ENCODE data around the gene USP13.
"Not testable (repeated sequence)": the region's sequence is repeated elsewhere in the genome, so short reads cannot be mapped to it uniquely, and the experiment has no call there.

USP13 gene

DNA sequence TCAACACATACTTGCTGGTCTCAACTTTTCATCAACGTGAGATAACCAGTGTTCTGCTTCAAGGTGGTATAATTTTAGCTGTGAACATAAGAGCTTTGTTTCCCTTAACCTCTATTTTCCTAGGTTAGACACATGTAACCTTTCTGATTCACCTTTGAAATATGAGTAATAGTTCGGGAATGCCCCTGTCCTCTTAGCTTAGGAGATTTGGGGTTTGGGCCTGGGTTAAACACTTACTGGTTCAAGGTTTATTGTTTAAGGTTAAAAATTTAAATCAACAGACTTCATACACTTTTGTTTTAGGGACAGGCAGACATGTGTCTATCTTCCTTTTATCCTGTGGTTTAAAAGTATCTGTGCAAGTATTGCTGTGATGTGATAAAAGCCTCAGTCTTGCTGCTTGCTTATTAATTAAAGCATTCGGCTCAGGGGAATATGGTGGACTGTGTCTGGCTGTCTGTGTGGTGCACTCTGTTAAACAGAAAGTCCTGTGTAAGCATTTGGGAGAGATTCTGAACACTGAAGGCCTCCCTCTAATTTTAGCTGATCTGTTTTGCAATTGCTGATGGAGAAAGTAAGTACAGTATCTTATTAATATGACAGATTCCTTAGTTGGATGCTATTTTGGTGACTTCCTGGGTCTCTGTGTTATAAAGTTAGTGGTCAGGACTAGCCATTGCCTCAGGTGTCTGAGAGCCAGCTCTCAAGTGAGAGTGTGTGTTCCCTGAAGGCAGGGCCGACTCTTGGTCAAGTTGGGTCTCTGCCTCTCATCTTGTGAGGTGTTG lies 81.8 kb downstream of the USP13 start:
- DNase-seq (ENCODE audit: low read depth): no peak

- no peak for DNase-seq (ENCODE audit: low read depth)
Measured at GRCh38 chr3:179735321-179735720, 82.5 kb downstream of the USP13 start.

- no peak for DNase-seq (ENCODE audit: low read depth)
Measured at GRCh38 chr3:179738998-179739397, 86.2 kb downstream of the USP13 start.

DNA sequence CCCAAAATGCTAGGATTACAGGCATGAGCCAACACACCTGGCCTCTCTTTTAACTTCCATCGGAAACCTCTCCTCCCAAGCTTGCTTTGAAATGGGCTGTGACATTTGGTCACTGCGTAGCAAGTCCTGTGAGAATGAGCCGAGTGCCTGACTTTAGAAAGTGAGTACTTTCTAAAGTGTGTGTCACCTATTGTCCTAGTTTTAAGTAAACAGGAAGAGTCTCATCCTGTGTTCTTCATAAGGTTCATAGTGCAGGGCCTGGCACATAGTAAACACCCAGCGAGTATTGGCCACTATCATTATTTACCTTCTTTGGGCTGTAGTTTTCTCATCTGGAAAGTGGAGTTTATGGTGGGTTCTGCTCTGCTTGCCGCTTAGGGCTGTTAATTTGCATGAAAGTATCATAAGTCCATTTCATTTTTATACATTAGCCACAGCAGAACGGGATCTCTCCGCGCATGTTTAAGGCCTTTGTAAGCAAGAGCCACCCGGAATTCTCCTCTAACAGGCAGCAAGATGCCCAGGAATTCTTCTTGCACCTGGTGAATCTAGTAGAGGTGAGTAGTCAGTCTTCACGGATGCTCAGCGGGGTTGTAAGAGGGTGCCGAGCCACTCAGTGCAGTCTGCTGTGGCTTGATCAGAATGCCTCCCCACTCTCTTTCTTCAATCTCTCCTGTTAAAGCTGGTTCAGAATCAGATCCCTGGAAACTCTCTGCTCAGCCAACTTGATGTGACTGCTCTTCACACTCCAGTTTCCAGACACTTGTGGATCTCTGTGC lies 87.2 kb downstream of the USP13 start:
- DNase-seq (ENCODE audit: low read depth): no peak

DNA sequence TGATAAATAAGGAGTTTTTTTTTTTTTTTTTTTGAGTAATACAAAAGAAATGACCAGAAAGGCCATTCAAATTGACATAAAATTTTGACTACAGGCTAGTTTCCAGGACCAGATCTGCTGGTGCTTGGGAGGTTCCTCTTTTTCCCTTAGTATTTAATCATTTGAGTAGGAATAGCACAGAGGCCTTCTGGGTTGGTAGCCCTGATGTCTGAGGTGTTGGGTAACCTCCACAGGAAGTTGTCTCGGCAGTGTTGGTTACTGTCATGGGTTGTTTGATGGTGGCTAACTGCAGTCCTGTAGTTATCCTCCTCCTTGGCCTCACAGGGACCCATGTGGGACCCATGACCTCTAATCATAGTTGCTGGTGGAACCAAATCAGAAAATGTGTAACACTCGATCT lies 91.1 kb downstream of the USP13 start:
- DNase-seq (ENCODE audit: low read depth): no peak

DNA sequence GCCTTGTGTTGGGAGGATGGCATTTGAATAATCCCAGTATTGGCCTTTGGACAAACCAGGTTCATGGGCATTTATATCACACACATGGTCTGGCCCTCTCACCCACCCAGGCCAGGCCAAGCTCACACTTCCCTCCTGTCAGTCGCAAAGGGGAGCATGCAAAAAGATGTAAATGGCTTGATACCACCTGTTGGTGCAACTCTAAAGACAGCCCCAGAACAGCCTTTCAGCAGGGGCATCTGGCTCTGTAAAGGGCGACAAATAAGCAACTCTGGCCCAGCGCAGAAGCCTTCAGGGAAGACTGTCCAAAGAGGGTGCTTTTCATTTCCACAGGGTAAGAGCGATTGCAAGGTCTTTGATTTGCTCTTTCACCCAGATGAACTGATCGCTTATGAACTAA lies 91.8 kb downstream of the USP13 start:
- no peak for DNase-seq (ENCODE audit: low read depth)

DNA sequence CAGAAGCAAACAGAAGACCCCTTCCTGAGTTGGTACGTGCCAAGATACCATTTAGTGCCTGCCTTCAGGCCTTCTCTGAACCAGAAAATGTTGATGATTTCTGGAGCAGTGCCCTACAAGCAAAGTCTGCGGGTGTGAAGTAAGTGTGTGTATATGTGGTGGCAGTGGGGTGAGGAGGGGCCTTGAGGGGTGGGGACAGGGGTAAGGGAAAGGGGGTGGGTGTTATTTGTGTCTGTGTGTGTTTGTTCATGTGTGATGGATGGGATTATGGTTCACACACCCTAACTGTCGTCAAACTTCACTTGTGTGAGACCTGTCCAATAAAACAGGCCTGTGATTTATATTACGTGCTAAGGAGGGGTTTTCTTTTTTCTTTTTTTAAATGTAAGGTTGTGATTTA lies 92.2 kb downstream of the USP13 start:
- DNase-seq (ENCODE audit: low read depth): no peak

GRCh38 chr3:179745716-179746115 lies 92.9 kb downstream of the USP13 start:
- DNase-seq (ENCODE audit: low read depth): no peak

- no peak for DNase-seq (ENCODE audit: low read depth)
Measured at GRCh38 chr3:179750720-179751328, 98.0 kb downstream of the USP13 start.

- DNase-seq (ENCODE audit: low read depth): no peak
Measured at GRCh38 chr3:179760944-179761343, 108.1 kb downstream of the USP13 start.

- no peak for DNase-seq (ENCODE audit: low read depth)
Measured at GRCh38 chr3:179765396-179765795, 112.6 kb downstream of the USP13 start.

GRCh38 chr3:179766416-179767133 lies 113.7 kb downstream of the USP13 start:
- no peak for DNase-seq (ENCODE audit: low read depth)

DNA sequence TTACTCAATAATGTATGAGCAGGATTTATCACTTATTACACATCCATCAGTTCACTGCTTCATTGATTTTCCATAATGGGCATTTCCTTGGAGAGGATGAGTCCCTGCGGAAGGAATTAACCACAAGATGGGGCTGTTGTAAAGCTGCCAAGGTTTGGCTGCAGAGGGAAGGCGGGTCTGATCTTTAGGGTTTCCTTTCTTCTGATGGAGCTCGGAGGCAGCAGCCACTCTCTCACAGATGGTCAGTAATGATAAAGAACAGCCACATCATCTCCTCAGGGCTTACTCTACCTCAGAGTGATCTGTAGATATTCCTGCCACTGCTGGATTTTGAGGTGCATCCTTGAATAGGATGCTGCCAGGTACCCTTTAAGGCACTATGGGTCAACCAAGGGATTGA lies 115.2 kb downstream of the USP13 start:
- peak; percentile 70 for DNase-seq (ENCODE audit: low read depth)

GRCh38 chr3:179769411-179770247 lies 116.8 kb downstream of the USP13 start:
- no peak for DNase-seq (ENCODE audit: low read depth)

GRCh38 chr3:179771797-179772196 lies 119.0 kb downstream of the USP13 start:
- no peak for DNase-seq (ENCODE audit: low read depth)

- DNase-seq (ENCODE audit: low read depth): no peak
Measured at GRCh38 chr3:179772297-179772696, 119.5 kb downstream of the USP13 start.

DNA sequence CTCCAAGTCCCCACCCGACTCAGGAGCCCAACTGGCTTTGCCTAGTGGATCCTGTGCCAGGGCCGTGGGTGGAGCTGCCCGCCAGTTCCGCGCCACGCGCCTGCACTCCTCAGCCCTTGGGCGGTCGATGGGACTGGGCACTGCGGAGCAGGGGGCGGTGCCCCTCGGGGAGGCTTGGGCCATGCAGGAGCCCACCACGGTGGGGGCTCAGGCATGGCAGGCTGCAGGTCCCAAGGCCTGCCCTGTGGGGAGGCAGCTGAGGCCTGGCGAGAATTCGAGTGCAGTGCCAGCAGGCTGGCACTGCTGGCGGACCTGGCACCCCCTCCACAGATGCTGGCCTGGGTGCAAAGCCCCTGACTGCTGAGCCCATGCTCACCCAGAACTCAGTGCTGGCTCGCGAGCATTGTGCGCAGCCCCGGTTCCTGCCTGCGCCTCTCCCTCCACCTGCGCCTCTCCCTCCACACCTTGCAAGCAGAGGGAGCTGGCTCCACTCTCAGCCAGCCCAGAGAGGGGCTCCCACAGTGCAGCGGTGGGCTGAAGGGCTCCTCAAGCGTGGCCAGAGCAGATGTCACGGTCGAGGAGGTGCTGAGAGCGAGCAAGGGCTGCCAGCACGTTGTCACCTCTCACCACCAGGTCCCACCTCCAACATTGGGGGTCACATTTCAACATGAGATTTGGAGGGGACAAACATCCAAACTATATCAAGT lies 122.7 kb downstream of the USP13 start:
- no peak for DNase-seq (ENCODE audit: low read depth)

DNA sequence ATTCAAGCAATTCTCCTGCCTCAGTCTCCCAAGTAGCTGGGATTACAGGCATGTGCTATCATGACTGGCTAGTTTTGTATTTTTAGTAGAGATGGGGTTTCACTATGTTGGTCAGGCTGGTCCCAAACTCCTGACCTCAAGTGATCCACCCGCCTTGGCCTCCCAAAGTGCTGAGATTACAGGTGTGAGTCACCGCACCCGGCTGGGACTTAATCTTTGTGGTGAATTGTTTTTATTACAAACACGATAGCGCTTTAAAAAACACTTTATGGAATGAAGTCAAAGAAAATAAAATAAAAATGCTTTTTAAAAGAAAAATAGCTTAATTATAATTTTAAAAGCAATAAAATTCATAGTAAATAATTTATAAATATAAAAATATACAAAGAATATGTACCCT lies 130.0 kb downstream of the USP13 start:
- not testable (repeated sequence) for DNase-seq (ENCODE audit: low read depth)

DNA sequence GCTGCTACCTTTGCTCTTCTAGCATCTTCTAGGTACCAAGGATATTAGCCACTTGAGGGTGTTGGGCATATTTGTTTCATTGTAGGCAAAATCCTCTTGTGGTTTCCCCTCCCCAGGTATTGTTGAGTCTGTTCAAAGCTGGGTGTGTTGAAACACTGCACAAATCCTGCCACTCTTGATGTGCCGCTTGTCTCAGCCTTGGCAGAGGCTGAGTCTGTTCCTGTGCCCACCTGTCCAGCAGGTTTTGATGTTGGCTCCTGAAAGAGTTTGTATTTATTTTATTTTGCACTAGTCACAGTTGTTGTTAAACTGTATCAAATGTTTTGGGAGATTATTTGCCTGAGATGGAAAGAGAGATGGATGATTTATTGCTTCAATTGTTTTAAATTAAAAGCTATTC lies 136.2 kb downstream of the USP13 start:
- DNase-seq (ENCODE audit: low read depth): no peak

GRCh38 chr3:179791793-179792192 lies 139.0 kb downstream of the USP13 start:
- no peak for DNase-seq (ENCODE audit: low read depth)

DNA sequence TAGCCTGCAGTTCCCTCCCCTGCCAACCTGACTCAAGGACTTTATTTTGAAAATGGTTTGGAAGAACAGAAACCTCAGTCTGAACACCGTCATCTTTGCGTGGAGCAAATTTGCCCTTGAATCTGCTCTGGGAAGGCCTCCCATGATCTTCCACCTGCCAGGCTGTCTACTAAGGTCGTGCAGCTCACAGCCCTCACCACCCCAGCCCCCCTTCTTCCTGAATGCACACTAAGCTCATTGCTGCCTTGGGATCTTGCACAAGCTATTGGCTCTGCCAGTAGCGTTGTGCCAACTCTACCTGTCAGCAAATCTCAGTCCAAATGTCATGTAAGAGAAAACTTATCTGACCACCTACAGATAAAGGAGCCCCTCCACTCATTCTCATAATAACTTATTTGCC lies 141.5 kb downstream of the USP13 start:
- no peak for DNase-seq (ENCODE audit: low read depth)

All from stromal cell of bone marrow (primary cell).